GM10248 (cell line): Measurements from ENCODE around the gene KRTAP10-4.

Experiments
- CTCF ChIA-PET: fragments of 300-600 bp; sonication (Branson Sonifier 250); formaldehyde crosslinking; extraction: SDS; loops from one replicate; lab custom pipeline; 2021; ENCODE audit warnings: antibody characterized with exemption; lab: Yijun Ruan, JAX
- POLR2A ChIA-PET: fragments of 350-650 bp; sonication (Branson Sonifier 250); formaldehyde crosslinking; extraction: SDS; loops from one replicate; lab custom pipeline; 2020; ENCODE audit warnings: antibody characterized with exemption; lab: Yijun Ruan, JAX
- DNase-seq: peaks from one replicate; pipeline ENCODE4 v3.0.0; 2012; ENCODE audit errors: extremely low spot score
- TF ChIP-seq, protein P1 (sequence below): IDR thresholded peaks from 2 replicates; pipeline ENCODE4 v1.5.1; 2012; ENCODE audit warnings: mild to moderate bottlenecking, low read depth; ENCODE audit errors: extremely low read depth, missing control alignments, control extremely low read depth

Gene KRTAP10-4

DNA sequence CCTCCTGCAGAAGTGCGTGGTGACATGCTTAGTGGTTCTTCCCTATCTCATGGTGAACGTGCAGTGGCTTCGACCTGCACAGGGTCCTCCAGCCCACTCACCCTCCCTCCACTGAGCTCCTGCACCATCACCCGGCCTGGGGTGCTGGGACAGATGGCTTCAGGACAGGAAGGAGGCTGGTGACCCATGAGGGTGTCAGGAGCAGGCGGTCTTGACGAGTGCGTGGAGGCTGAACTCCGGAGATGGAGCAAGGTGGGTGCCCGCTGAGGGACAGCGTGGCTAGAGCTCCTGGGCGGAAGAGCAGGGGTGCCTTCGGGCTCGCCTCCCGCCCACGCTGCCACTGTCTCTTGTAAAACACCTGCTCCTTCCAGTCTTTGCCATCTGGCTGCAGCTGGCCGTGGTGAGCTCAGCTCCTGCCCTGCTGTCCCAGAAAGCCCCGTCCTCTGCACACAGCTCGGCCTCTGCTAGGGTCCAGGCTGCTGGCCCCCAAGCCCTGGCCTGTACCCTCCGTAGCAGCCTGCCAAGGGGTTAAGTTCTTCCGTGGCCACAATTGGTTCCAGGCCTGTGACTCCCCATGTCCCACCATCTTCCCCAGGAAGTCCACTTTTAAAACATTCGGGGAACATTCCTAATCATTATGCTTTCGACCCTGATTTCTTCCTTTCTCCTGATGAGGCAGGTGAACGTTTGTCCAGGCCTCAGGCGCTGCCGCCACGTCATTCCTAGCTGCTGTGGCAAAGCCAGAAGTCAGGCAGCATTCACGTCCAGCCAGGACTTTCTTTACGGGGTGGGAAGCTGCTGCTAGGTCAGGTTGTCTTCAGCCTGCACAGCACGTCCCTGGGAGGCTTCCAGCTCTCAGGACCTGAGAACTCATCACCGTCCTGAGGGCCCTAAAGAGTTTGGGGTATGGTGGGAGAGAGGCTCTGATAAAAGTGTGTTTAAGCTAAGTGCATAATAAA lies 41.6 kb upstream of the KRTAP10-4 start:
- no peak for DNase-seq
- ChIA-PET POLR2A (no interaction called here), CTCF (no interaction called here)
- TF ChIP-seq, protein P1, sequence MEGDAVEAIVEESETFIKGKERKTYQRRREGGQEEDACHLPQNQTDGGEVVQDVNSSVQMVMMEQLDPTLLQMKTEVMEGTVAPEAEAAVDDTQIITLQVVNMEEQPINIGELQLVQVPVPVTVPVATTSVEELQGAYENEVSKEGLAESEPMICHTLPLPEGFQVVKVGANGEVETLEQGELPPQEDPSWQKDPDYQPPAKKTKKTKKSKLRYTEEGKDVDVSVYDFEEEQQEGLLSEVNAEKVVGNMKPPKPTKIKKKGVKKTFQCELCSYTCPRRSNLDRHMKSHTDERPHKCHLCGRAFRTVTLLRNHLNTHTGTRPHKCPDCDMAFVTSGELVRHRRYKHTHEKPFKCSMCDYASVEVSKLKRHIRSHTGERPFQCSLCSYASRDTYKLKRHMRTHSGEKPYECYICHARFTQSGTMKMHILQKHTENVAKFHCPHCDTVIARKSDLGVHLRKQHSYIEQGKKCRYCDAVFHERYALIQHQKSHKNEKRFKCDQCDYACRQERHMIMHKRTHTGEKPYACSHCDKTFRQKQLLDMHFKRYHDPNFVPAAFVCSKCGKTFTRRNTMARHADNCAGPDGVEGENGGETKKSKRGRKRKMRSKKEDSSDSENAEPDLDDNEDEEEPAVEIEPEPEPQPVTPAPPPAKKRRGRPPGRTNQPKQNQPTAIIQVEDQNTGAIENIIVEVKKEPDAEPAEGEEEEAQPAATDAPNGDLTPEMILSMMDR, result no peak

DNA sequence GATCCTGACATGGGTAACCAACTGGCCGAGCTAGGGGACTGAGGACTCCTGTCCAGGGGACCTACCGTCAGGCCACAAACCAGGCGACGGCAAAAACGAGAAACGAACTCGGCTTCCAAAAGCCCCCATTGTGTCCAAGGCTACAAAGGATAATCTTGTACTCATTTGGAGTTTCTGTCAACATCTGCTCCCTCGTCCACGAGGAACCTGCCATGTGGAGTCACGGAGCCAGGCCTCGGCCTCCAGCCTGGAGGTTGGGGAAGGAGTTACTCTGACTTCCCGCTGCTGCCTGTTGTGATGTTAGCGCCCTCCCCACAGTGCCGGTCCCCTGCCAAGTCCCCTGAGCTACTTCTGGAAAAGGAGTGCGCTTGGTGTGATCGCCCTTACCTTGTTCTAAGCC lies 40.8 kb upstream of the KRTAP10-4 start:
- POLR2A ChIA-PET, result no interaction called here
- CTCF ChIA-PET, result no interaction called here
- TF ChIP-seq, protein P1, result no peak
- no peak for DNase-seq

DNA sequence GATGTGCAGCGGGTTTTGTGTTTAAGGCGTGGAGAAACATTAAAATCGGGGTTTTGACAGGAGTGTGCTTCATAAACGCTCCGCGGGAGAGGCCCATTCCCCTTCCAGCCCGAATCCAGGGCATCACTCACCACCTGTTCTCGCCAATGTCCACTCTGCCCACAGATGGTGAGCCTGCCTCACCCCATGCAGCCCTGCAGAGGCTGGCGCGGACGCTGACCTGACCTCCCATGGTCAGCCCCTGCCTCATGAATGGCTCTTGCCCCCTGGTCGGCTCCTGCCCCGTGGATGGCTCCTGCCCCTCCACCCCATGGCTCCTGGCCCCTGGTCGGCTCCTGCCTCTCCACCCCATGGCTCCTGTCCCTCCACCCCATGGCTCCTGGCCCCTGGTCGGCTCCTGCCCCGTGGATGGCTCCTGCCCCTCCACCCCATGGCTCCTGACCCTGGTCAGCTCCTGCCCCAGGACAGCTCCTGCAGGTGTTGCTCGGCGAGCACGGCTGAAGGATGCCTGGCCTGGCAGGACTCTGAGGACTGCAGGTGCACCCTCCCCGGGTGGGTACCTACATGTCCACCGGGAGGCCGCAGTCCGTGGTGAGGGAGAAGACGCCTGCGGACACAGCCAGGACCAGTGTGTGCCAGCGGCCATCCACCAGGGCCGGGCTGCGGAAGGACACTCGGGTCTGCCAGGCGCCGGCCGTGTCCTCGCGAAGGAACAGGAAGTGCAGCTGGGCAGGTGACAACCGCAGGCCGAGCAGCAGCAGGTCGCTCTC lies 40.2 kb upstream of the KRTAP10-4 start:
- ChIA-PET CTCF (no interaction called here), POLR2A (no interaction called here)
- TF ChIP-seq, protein P1, result no peak
- no peak for DNase-seq

DNA sequence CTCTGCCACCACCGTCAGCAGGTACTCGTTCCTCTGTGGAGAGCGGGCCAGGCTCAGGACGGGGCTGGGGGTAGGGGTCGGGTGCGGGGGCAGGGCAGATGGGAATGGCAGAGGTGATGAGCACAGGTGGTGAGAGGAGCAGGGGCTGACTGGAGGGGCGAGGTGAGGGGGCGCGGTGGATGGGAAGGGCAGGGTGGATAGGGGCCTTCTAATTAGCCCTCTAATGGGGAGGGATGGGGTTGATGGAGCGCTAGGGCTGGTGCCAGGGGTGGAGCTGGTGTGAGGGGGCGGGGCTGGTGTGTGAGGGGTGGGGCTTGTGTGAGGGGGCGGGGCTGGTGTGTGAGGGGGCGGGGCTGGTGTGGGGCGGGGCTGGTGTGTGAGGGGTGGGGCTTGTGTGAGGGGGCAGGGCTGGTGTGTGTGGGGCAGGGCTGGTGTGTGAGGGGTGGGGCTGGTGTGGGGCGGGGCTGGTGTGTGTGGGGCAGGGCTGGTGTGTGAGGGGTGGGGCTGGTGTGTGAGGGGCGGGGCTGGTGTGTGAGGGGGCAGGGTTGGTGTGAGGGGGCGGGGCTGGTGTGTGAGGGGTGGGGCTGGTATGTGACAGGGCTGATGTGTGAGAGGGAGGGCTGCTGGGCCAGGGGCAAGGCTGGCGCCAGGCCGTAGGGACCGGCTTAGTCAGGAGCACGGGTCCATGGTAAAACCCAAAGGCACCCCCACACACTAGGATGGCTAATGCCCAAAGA lies 39.5 kb upstream of the KRTAP10-4 start:
- ChIA-PET CTCF (no interaction called here), POLR2A (no interaction called here)
- DNase-seq, result no peak
- TF ChIP-seq, protein P1, result no peak

DNA sequence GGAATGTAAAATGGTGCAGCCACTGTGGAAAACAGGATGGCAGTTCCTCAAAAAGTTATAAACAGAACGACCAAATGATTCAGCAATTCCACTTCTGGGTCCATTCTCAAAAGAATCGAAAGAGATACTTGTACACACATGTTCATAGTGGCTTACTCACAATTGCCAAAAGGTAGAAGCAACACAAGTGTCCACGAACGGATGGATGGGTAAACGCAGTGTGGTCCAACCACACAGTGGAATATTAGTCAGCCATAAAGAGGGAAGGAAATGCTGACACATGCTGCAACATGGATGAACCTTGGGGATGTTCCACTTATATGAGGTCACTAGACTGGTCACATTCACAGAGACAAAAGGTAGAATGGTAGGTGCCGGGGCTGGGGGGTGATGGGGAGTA lies 38.8 kb upstream of the KRTAP10-4 start:
- POLR2A ChIA-PET, result no interaction called here
- TF ChIP-seq, protein P1, result no peak
- CTCF ChIA-PET, result interaction anchor here (2.8 kb wide), 1 partner anchor 24 kb away, joined by 8 read pairs; no protein-coding TSS in a partner anchor
- DNase-seq, result no peak

DNA sequence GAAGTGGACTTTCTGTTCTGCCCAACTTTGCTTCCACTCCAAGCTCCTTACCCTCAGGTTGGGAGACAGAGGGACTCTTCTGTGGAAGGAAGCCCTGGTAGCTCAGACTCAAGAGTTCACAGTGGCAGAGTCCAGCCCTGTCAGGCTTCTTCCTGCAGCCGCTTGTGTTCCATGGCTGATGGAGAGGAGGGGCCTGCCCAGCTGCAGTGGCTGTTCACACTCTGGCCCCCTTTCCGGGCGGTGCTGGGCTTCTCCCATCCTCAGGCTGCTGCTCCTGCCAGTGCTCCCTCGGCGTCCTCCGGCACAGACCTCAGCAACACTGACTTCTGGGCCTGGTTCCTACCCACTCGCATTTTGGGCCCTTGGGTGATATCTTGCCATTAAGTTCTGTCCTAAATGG lies 37.6 kb upstream of the KRTAP10-4 start:
- DNase-seq, result no peak
- CTCF ChIA-PET, result interaction anchor here (2.8 kb wide), 1 partner anchor 26 kb away, joined by 8 read pairs; no protein-coding TSS in a partner anchor
- POLR2A ChIA-PET, result no interaction called here
- TF ChIP-seq, protein P1, result no peak
